Progenitor cell of endocrine pancreas (in vitro differentiated cells): ENCODE data around the gene OR9G1. TPM values are rescaled to one million over a fixed set of nuclear protein-coding genes. Genes with fewer than 3 reads are reported as not detected.

Experiments used
- DNase-seq: peaks from one replicate; pipeline ENCODE4 v3.0.0; 2021; ENCODE audit warnings: low spot score; ENCODE audit not compliant: unreplicated experiment
- H3K27ac Mint-ChIP-seq: 2 replicates; pipeline ENCODE4 v1.8.0; 2021; ENCODE audit warnings: mild to moderate bottlenecking, moderate library complexity, mixed read lengths
- H3K27me3 Mint-ChIP-seq: 2 replicates; pipeline ENCODE4 v1.8.0; 2021; ENCODE audit warnings: mixed read lengths
- H3K36me3 Mint-ChIP-seq: 2 replicates; pipeline ENCODE4 v1.8.0; 2022; ENCODE audit warnings: mixed read lengths; ENCODE audit not compliant: insufficient read depth
- H3K4me1 Mint-ChIP-seq: 2 replicates; pipeline ENCODE4 v1.8.0; 2021; ENCODE audit warnings: low read depth, mixed read lengths
- H3K4me3 Mint-ChIP-seq: 2 replicates; pipeline ENCODE4 v1.8.0; 2021; ENCODE audit warnings: low read depth, mild to moderate bottlenecking, moderate library complexity, mixed read lengths
- H3K9me3 Mint-ChIP-seq: 2 replicates; pipeline ENCODE4 v1.8.0; 2021; ENCODE audit warnings: low read depth, mixed read lengths
- CTCF ChIP-seq: fragments of 200-600 bp; sonication (generic); IDR thresholded peaks from one replicate; pipeline ENCODE4 v1.5.0; 2021; ENCODE audit warnings: antibody characterized with exemption, mild to moderate bottlenecking; ENCODE audit not compliant: unreplicated experiment
- microRNA-seq: library from miRNA; unstranded; fragments of <30 nt; microRNA quantifications from one replicate; pipeline ENCODE4 v1.1.0, GENCODE V29; 2020; ENCODE audit warnings: borderline number of aligned reads; ENCODE audit not compliant: unreplicated experiment
- total RNA-seq: library from RNA; stranded (reverse); gene quantifications from 2 replicates; pipeline ENCODE4 v1.2.1, GENCODE V29; 2021

Gene OR9G1
- total RNA-seq, 1 donor from 2014 or later: not detected

DNA sequence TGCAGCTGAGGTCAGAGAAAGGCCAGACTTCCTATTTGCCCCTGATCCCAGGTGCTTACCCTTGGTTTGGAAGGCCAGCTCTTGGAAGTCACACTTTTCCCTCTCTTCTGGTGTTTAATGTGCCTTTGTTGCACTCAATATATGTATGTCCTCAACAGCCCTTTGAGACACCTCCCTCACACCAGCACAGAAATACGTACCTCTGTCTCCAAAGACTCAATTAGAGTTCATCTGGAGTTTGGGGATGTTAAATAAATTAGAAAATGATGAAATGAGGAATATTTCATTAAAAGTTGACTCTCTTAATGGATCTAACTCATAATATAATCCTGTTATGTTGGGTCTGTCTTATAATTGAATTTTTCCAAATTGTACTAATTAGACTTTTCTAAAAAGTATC lies 49.7 kb downstream of the OR9G1 start, which contains the start of gene OR9G4:
TSS of gene OR9G4 (minus strand) at position 101 of the 400 bp plus-strand sequence. CDS start 4,931 bp downstream, outside the sequence.
- TF ChIP-seq CTCF: no peak
- no peak within 1 kb of the TSS for H3K27ac Mint-ChIP-seq
- H3K4me3 Mint-ChIP-seq: no peak within 1 kb of the TSS
- DNase-seq: no peak
- no peaks in the 10 kb centered on the region for H3K4me1 Mint-ChIP-seq
- no peaks in the 10 kb centered on the region for H3K36me3 Mint-ChIP-seq
- H3K9me3 Mint-ChIP-seq: peaks cover 3% of the 10 kb centered on the region
- H3K27me3 Mint-ChIP-seq: no peaks in the 10 kb centered on the region

- Mint-ChIP-seq H3K4me3 (no peak overlapping the region), H3K9me3 (peaks cover 3% of the 10 kb centered on the region), H3K4me1 (no peaks in the 10 kb centered on the region), H3K36me3 (no peaks in the 10 kb centered on the region), H3K27ac (no peak overlapping the region), H3K27me3 (no peaks in the 10 kb centered on the region)
- TF ChIP-seq CTCF: no peak
- no peak for DNase-seq
Observed at GRCh38 chr11:56750190-56750589, 51.3 kb downstream of the OR9G1 start.

DNA sequence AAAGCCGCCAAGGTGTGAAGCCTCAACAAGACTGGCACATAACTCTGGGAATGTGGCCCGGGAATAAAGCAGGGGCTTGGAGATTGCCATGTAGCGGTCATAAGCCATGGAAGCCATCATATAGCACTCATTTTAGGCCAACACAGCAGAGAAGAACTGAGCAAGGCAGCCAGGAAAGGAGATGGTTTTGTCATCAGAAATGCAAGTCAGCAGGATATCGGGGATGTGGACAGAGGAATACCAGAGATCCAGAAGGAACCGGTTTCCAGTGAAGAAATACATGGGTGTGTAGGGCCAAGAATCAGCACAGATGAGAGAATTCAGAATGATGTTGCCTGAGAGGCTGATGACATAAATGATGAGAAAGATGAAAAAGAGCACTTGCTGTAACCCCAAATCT lies 52.6 kb downstream of the OR9G1 start:
- TF ChIP-seq CTCF: no peak
- no peak overlapping the region for H3K27ac Mint-ChIP-seq
- H3K27me3 Mint-ChIP-seq: no peaks in the 10 kb centered on the region
- no peak overlapping the region for H3K4me3 Mint-ChIP-seq
- no peaks in the 10 kb centered on the region for H3K4me1 Mint-ChIP-seq
- no peak for DNase-seq
- H3K36me3 Mint-ChIP-seq: no peaks in the 10 kb centered on the region
- peaks cover 3% of the 10 kb centered on the region for H3K9me3 Mint-ChIP-seq

Small RNA genes lying within 50 kb of the gene (microRNA-seq; reads per million reads assigned to microRNA genes)
- not detected for gene MIR6128

Other genes with a start within 250 kb of the OR9G1 start
- not detected in 2 replicates for gene OR5M3, start 225.7 kb upstream of the OR9G1 start, total RNA-seq
- gene OR5M8, start 207.7 kb upstream of the OR9G1 start, total RNA-seq: not detected in 2 replicates
- not detected in 2 replicates for gene OR5M11, start 155.8 kb upstream of the OR9G1 start, total RNA-seq
- gene OR5M10, start 121.4 kb upstream of the OR9G1 start, total RNA-seq: not detected in 2 replicates
- not detected in 2 replicates for gene OR5M1, start 84.2 kb upstream of the OR9G1 start, total RNA-seq
- gene OR5AP2, start 56.7 kb upstream of the OR9G1 start, total RNA-seq: not detected in 2 replicates
- gene OR5AR1, start 35.4 kb upstream of the OR9G1 start, total RNA-seq: not detected in 2 replicates
- gene OR9G4, start 49.6 kb downstream of the OR9G1 start, total RNA-seq: not detected in 2 replicates